ENCODE data around the gene HOXB1.
A peak's percentile ranks its signal among the peaks of the same experiment; 100 is the strongest.

HOXB1 gene

GRCh38 chr17:48528936-48529682 is 1.7 kb downstream of the HOXB1 start:
- DNase-seq (no peak), ATAC-seq (no peak)
- no peaks in the 10 kb centered on the region for H3K36me3 Mint-ChIP-seq (ENCODE audit: low read depth)
- H3K4me3 Mint-ChIP-seq, result no peak overlapping the region
- no peak overlapping the region for H3K27ac Mint-ChIP-seq
- H3K9me3 Mint-ChIP-seq, result no peaks in the 10 kb centered on the region
- H3K4me1 Mint-ChIP-seq, result peaks cover 10% of the 10 kb centered on the region
- H3K27me3 Mint-ChIP-seq, result peaks cover 39% of the 10 kb centered on the region

GRCh38 chr17:48528153-48528935 is 2.5 kb downstream of the HOXB1 start:
- Mint-ChIP-seq H3K9me3 (no peaks in the 10 kb centered on the region), H3K27me3 (peaks cover 41% of the 10 kb centered on the region), H3K36me3 (ENCODE audit: low read depth) (no peaks in the 10 kb centered on the region), H3K27ac (no peak overlapping the region), H3K4me3 (no peak overlapping the region), H3K4me1 (peaks cover 10% of the 10 kb centered on the region)
- ATAC-seq (no peak), DNase-seq (no peak)

GRCh38 chr17:48527547-48527932 is 3.3 kb downstream of the HOXB1 start:
- no peak overlapping the region for H3K4me3 Mint-ChIP-seq
- H3K27ac Mint-ChIP-seq, result no peak overlapping the region
- DNase-seq (no peak), ATAC-seq (no peak)
- peaks cover 41% of the 10 kb centered on the region for H3K27me3 Mint-ChIP-seq
- peaks cover 10% of the 10 kb centered on the region for H3K4me1 Mint-ChIP-seq
- no peaks in the 10 kb centered on the region for H3K9me3 Mint-ChIP-seq
- H3K36me3 Mint-ChIP-seq (ENCODE audit: low read depth), result no peaks in the 10 kb centered on the region

- no peak overlapping the region for H3K27ac Mint-ChIP-seq
- peaks cover 43% of the 10 kb centered on the region for H3K27me3 Mint-ChIP-seq
- DNase-seq (peak; percentile 27), ATAC-seq (no peak)
- H3K4me1 Mint-ChIP-seq, result peaks cover 10% of the 10 kb centered on the region
- H3K9me3 Mint-ChIP-seq, result no peaks in the 10 kb centered on the region
- H3K36me3 Mint-ChIP-seq (ENCODE audit: low read depth), result no peaks in the 10 kb centered on the region
- H3K4me3 Mint-ChIP-seq, result no peak overlapping the region
Measured at GRCh38 chr17:48526608-48527546, 3.9 kb downstream of the HOXB1 start.

GRCh38 chr17:48523010-48523409 is 7.8 kb downstream of the HOXB1 start:
- H3K27me3 Mint-ChIP-seq, result peaks cover 57% of the 10 kb centered on the region
- no peak overlapping the region for H3K27ac Mint-ChIP-seq
- DNase-seq (no peak), ATAC-seq (no peak)
- H3K4me1 Mint-ChIP-seq, result peaks cover 6% of the 10 kb centered on the region
- no peak overlapping the region for H3K4me3 Mint-ChIP-seq
- H3K9me3 Mint-ChIP-seq, result no peaks in the 10 kb centered on the region
- H3K36me3 Mint-ChIP-seq (ENCODE audit: low read depth), result no peaks in the 10 kb centered on the region

- Mint-ChIP-seq H3K36me3 (ENCODE audit: low read depth) (no peaks in the 10 kb centered on the region), H3K4me3 (no peak overlapping the region), H3K4me1 (peaks cover 3% of the 10 kb centered on the region), H3K9me3 (no peaks in the 10 kb centered on the region), H3K27ac (no peak overlapping the region), H3K27me3 (peaks cover 59% of the 10 kb centered on the region)
- ATAC-seq (no peak), DNase-seq (no peak)
Measured at GRCh38 chr17:48522031-48522653, 8.7 kb downstream of the HOXB1 start.

GRCh38 chr17:48520631-48521079 is 10.2 kb downstream of the HOXB1 start:
- no peak for DNase-seq
- no peak for ATAC-seq
- Mint-ChIP-seq H3K36me3 (ENCODE audit: low read depth) (no peaks in the 10 kb centered on the region), H3K4me3 (no peak overlapping the region), H3K4me1 (no peaks in the 10 kb centered on the region), H3K27ac (no peak overlapping the region), H3K9me3 (no peaks in the 10 kb centered on the region), H3K27me3 (peaks cover 55% of the 10 kb centered on the region)

- peaks cover 52% of the 10 kb centered on the region for H3K27me3 Mint-ChIP-seq
- no peak for DNase-seq
- no peak overlapping the region for H3K4me3 Mint-ChIP-seq
- no peak overlapping the region for H3K27ac Mint-ChIP-seq
- H3K4me1 Mint-ChIP-seq, result peaks cover 2% of the 10 kb centered on the region
- no peaks in the 10 kb centered on the region for H3K9me3 Mint-ChIP-seq
- no peaks in the 10 kb centered on the region for H3K36me3 Mint-ChIP-seq (ENCODE audit: low read depth)
- ATAC-seq, result no peak
Measured at GRCh38 chr17:48519427-48519826, 11.4 kb downstream of the HOXB1 start.

GRCh38 chr17:48517478-48517877 is 13.3 kb downstream of the HOXB1 start:
- Mint-ChIP-seq H3K27me3 (peaks cover 44% of the 10 kb centered on the region), H3K9me3 (no peaks in the 10 kb centered on the region), H3K4me1 (peaks cover 21% of the 10 kb centered on the region), H3K36me3 (ENCODE audit: low read depth) (no peaks in the 10 kb centered on the region), H3K27ac (no peak overlapping the region), H3K4me3 (no peak overlapping the region)
- DNase-seq (no peak), ATAC-seq (no peak)

- no peak for ATAC-seq
Measured at GRCh38 chr17:48515925-48516900, 14.6 kb downstream of the HOXB1 start.

GRCh38 chr17:48514477-48514876 is 16.3 kb downstream of the HOXB1 start:
- ATAC-seq (no peak), DNase-seq (no peak)
- Mint-ChIP-seq H3K36me3 (ENCODE audit: low read depth) (no peaks in the 10 kb centered on the region), H3K4me3 (no peak overlapping the region), H3K27me3 (peaks cover 24% of the 10 kb centered on the region), H3K9me3 (no peaks in the 10 kb centered on the region), H3K27ac (no peak overlapping the region), H3K4me1 (peaks cover 41% of the 10 kb centered on the region)

More at GRCh38 chr17:48515925-48516900, 14.6 kb downstream of the HOXB1 start:
- DNase-seq, result no peak
- peaks cover 31% of the 10 kb centered on the region for H3K4me1 Mint-ChIP-seq
- peaks cover 39% of the 10 kb centered on the region for H3K27me3 Mint-ChIP-seq
- H3K4me3 Mint-ChIP-seq, result no peak overlapping the region
- no peaks in the 10 kb centered on the region for H3K9me3 Mint-ChIP-seq
- H3K27ac Mint-ChIP-seq, result no peak overlapping the region
- H3K36me3 Mint-ChIP-seq (ENCODE audit: low read depth), result no peaks in the 10 kb centered on the region

GRCh38 chr17:48513666-48514455 is 16.9 kb downstream of the HOXB1 start:
- Mint-ChIP-seq H3K4me3 (no peak overlapping the region), H3K27ac (no peak overlapping the region), H3K4me1 (peaks cover 41% of the 10 kb centered on the region), H3K27me3 (peaks cover 21% of the 10 kb centered on the region), H3K36me3 (ENCODE audit: low read depth) (no peaks in the 10 kb centered on the region), H3K9me3 (no peaks in the 10 kb centered on the region)
- DNase-seq, result no peak
- no peak for ATAC-seq

All from activated naive CD8-positive, alpha-beta T cell treated with anti-CD3 and anti-CD28 coated beads, Interleukin-2, amount 50 U/mL, for 24 hours (primary cell).